Measurements from ENCODE around the gene LRCH2. TPM values are rescaled to one million over a fixed set of nuclear protein-coding genes. Genes with fewer than 3 reads are reported as not detected.
A peak's percentile ranks its signal among the peaks of the same experiment; 100 is the strongest.

Gene LRCH2
- total RNA-seq, 1 experiment from 2014 or later: 6.6 TPM

GRCh38 chrX:115138040-115138439 lies 95.9 kb downstream of the LRCH2 start:
- H3K27ac ChIP-seq (ENCODE audit: insufficient read length, low read depth, low read length): no peak overlapping the region
- H3K27me3 ChIP-seq (ENCODE audit: insufficient read depth, low read length): no peaks in the 10 kb centered on the region
- H2BK120ac ChIP-seq (ENCODE audit: low read depth, low read length, poor library complexity, severe bottlenecking): no peak overlapping the region
- no peak for TF ChIP-seq CTCF (conservative IDR thresholded peaks at IDR 0.05)
- no peak overlapping the region for H2BK5ac ChIP-seq (ENCODE audit: insufficient read length, low read length)
- H4K91ac ChIP-seq (ENCODE audit: insufficient read length, low read depth, low read length): no peak overlapping the region
- no peak overlapping the region for H4K5ac ChIP-seq (ENCODE audit: insufficient read length, low read depth, low read length)
- no peaks in the 10 kb centered on the region for H4K20me1 ChIP-seq (ENCODE audit: control insufficient read depth, insufficient read depth, insufficient read length)
- H3K4me1 Mint-ChIP-seq: peaks cover 7 to 9% of the 10 kb centered on the region in 2 experiments
- no peaks in the 10 kb centered on the region for H3K9me3 ChIP-seq (ENCODE audit: control insufficient read depth, low read depth, low read length)
- H2AK5ac ChIP-seq (ENCODE audit: insufficient read length, low read length): no peak overlapping the region
- no peak overlapping the region for H2BK20ac ChIP-seq (ENCODE audit: low read depth, low read length, poor library complexity, severe bottlenecking)
- H3K4me1 ChIP-seq (ENCODE audit: insufficient read depth, low read length): no peaks in the 10 kb centered on the region
- H3K9me3 Mint-ChIP-seq: peaks cover 16 to 17% of the 10 kb centered on the region in 2 experiments; a peak in 4 of 5 replicates
- no peak overlapping the region for H3K18ac ChIP-seq (ENCODE audit: insufficient read length, low read depth, low read length)
- H3K23me2 ChIP-seq (ENCODE audit: insufficient read length, low read depth, low read length, poor library complexity, severe bottlenecking): no peaks in the 10 kb centered on the region
- no peak overlapping the region for H3K4ac ChIP-seq (ENCODE audit: low read depth, low read length)
- H3K27ac Mint-ChIP-seq: peak overlapping the region; percentile 22 to 58 (median 55); a peak in 1 of 7 replicates
- no peak overlapping the region for H2BK15ac ChIP-seq (ENCODE audit: low read depth, low read length)
- H3T11ph ChIP-seq (ENCODE audit: low read length): no peak overlapping the region
- no peaks in the 10 kb centered on the region for H3K27me3 Mint-ChIP-seq (ENCODE audit: low read depth)
- H3K4me2 ChIP-seq (ENCODE audit: insufficient read depth, insufficient read length, low read length): no peak overlapping the region
- H3K56ac ChIP-seq (ENCODE audit: insufficient read length, low read depth, low read length): no peak overlapping the region
- no peak overlapping the region for H2AFZ ChIP-seq (ENCODE audit: low read length)
- no CpG with 5 or more reads among the region's 5 CpGs for WGBS (ENCODE audit: extremely low coverage, insufficient read length, low lambda C conversion rate)
- no peak overlapping the region for H3K9ac ChIP-seq (ENCODE audit: extremely low read depth, insufficient read length, low read length)
- H3K23ac ChIP-seq (ENCODE audit: insufficient read length, low read depth, low read length): no peak overlapping the region
- no peak overlapping the region for H2BK12ac ChIP-seq (ENCODE audit: insufficient read length, low read depth, low read length)
- DNase-seq: no peak
- H3K79me2 ChIP-seq (ENCODE audit: insufficient read depth, low read length): no peaks in the 10 kb centered on the region
- H3K4me3 Mint-ChIP-seq: no peak overlapping the region
- no peak overlapping the region for H3K14ac ChIP-seq (ENCODE audit: insufficient read depth, low read length)
- H3K36me3 Mint-ChIP-seq (ENCODE audit: insufficient read depth in 1 of 3, low read depth in 3 of 3): peaks cover 20 to 31% (median 20%) of the 10 kb centered on the region in 3 experiments
- no peak overlapping the region for H4K8ac ChIP-seq (replicated peaks; ENCODE audit: insufficient read length, low read depth, low read length)
- no peaks in the 10 kb centered on the region for H3K79me1 ChIP-seq (ENCODE audit: insufficient read depth, low read depth, low read length, poor library complexity, severe bottlenecking)

Measured in H9 (cell line).